Left colon (tissue), 2 donors: ENCODE data around the gene HECA. TPM values are rescaled to one million over a fixed set of nuclear protein-coding genes. Genes with fewer than 3 reads are reported as not detected.
"Not testable (repeated sequence)": the region's sequence is repeated elsewhere in the genome, so short reads cannot be mapped to it uniquely, and the experiment has no call there.

Source experiments
- ATAC-seq: fragments of 200-7000 bp; cut with Tn5 transposase; one replicate; pipeline ENCODE4 v1.9.1; 2020; ENCODE audit warnings: mild to moderate bottlenecking, moderate library complexity
- DNase-seq, 2 donors: peaks; one replicate each; pipeline ENCODE4 v3.0.0-alpha.2; 2020
- intact Hi-C, 2 donors: fragments of 100-400 bp; cut with DNase I in 1 of 2; cut with micrococcal nuclease in 1 of 2; formaldehyde crosslinking; loops; one replicate each; pipeline versions ENCODE4 v1.11.2 to v1.14.0; 2022; cut with DNase I, micrococcal nuclease
- total RNA-seq, 2 donors: library from RNA; stranded (reverse); fragmentation: NEBNext Ultra II Directional; extraction: Animal tissue kit (Norgen Biotek cat#: 25700); gene quantifications; one replicate each; pipeline ENCODE4 v1.2.1, GENCODE V29; 2021
- donor health status: DM: no; HTN: no; CAD: no.
- donor health status: DM: yes; HTN: yes; CAD: no.

Gene HECA
- total RNA-seq, 2 donors from 2014 or later: 30.3 to 42.1 TPM

DNA sequence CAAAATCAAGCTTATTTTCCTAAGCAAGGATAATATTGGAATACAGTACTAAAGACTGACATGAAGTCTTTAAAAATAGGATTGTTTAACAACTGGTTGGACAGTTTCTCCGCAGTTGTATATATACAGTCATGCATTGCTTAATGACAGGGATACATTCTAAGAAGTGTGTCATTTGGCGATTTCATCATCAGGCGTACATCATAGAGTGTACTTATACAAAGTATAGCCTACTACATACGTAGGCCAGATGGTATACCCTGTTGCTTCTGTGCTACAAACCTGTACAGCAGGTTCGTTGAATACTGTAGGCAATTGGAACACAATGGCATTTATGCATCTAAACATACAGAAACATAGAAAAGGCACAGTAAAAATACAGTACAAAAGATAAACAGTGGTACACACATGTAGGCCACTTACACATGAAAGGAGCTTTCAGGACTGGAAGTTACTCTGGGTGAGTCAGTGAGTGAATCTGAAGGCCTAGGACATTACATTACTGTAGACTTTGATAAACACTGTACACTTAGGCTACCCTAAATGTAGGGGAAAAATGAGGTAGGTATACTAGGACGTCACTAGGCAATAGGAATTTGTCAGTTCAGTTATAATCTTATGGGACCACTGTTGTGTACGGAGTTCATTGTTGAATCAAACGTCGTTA is 20.1 kb downstream of the HECA start:
- ATAC-seq (no peak), DNase-seq (no peak)
- intact Hi-C loops: no loop called here

DNA sequence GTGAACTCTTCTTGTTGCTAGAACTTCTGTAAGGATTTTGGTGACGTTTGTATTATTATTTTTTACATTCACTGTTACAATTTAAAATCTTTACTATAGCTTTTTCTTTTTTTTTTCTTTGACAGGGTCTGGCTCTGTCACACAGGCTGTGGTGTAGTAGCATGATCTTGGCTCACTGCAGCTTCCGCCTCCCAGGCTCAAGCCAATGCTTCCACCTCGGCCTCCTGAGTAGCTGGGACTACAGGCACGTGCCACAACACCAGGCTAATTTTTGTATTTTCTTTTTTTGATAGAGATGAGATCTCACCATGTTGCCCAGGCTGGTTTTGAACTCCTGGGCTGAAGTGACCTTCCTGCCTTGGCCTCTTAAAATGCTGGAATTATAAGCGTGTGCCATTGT is 21.2 kb downstream of the HECA start:
- ATAC-seq (no peak), DNase-seq (no peak)
- intact Hi-C loops: no loop called here

DNA sequence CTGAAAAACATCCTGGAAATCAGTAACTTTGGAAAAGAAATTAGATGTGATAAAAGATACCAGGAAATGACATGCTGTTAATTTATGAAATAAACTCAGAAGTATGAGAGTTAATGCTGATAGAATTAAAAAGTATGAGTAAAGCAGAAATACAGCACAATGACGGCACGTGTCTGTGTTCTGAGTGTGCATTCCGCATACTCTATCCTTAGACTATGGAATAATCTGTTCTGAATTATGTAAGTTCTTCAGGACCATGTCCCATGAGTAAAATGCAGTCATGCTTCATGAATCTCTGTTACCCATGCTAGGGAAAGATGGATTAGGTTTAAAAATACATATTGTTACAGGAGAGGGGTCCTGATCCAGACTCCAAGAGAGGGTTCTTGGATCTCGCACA is 21.7 kb downstream of the HECA start:
- DNase-seq: no peak
- ATAC-seq: no peak
- intact Hi-C loops: no loop called here

DNA sequence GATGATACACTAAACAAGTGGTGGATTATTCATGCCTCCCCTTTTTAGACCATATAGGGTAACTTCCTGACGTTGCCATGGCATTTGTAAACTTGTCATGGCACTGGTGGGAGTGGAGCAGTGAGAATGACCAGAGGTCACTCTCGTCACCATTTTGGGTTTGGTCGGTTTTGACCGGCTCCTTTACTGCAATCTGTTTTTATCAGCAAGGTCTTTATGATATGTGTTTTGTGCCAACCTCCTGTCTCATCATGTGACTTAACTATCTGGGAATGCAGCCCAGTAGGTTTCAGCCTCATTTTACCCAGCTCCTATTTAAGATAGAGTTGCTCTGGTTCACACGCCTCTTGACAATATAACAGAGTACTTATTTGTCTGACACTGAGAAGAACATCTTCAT is 22.2 kb downstream of the HECA start:
- ATAC-seq: peak; percentile 83
- peak in 1 of 2 donors; percentile 77 for DNase-seq

DNA sequence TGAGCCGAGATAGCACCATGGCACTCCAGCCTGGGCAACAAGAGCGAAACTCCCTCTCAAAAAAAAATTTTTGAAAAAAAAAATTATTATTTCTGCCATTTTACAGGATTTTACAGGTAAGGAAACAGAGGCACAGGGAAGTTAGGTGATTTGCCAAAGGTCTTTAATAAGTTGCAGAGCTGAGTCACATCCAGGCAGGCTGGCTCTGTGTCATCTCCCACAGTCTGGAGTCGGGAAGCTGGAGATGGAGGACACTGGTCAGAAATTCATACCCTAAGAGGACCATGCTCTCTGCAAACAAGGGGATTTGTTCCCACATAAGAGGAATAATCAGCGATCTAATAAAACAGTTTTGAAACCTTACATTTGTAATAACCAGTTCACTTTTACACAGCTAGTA is 24.1 kb downstream of the HECA start:
- ATAC-seq: no peak
- intact Hi-C loops: no loop called here
- no peak for DNase-seq

More for the DNA sequence above, 22.2 kb downstream of the HECA start:
- intact Hi-C loops: not testable (repeated sequence)

- DNase-seq: no peak
- intact Hi-C loops: no loop called here
- peak; percentile 53 for ATAC-seq
Measured at GRCh38 chr6:139161169-139161568, 26.3 kb downstream of the HECA start.

GRCh38 chr6:139161817-139162284 is 27.0 kb downstream of the HECA start:
- ATAC-seq: no peak
- no peak for DNase-seq

DNA sequence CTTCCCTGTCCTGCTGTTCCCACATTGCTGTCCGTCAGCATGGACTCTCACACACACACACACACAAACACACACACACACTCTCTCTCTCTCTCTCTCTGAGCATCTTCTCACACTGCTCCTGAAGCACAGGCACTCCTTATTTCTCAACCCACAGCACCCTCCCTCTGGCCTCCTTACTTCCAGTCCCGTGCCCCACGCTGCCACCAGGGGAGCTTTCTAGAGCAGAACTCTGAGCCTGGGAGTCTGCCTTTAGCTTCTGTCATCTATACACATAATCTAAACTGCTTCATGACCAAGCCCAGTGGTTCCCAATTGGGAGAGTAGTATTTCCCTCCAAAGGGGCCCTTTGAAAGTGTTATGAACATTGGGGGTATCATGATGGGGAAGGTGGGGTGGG is 29.1 kb downstream of the HECA start:
- no peak for ATAC-seq
- intact Hi-C loops: no loop called here
- no peak for DNase-seq

More at GRCh38 chr6:139161817-139162284, 27.0 kb downstream of the HECA start:
- intact Hi-C loops: no loop called here

GRCh38 chr6:139165324-139165723 is 30.4 kb downstream of the HECA start:
- no peak for DNase-seq
- ATAC-seq: no peak
- intact Hi-C loops: no loop called here

- ATAC-seq (no peak), DNase-seq (no peak)
Measured at GRCh38 chr6:139166238-139166955, 31.5 kb downstream of the HECA start.

GRCh38 chr6:139166956-139167313 is 32.1 kb downstream of the HECA start:
- ATAC-seq (no peak), DNase-seq (no peak)
- intact Hi-C loops: no loop called here

More at GRCh38 chr6:139166238-139166955, 31.5 kb downstream of the HECA start:
- intact Hi-C loops: no loop called here

GRCh38 chr6:139172151-139172550 is 37.3 kb downstream of the HECA start:
- intact Hi-C loops: no loop called here
- no peak for DNase-seq
- no peak for ATAC-seq

DNA sequence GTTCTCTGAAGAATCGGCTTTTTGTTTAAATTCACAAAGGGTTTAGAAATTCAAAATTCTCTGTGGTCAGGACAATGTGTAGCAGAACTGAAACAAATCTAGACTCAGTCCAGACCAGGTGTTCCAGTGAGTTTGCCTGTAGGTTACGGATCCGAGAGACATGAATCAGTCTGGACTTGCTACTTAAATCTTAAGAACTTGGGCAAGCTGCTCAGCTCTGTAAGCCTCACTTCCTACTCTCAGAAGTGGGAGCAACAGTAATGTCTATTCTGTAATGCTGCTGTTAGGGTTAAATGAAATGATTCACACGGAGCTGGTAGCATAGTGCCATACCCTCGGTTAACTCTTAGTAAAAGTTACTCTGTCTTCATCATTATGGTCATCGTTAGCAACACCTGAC is 37.7 kb downstream of the HECA start:
- intact Hi-C loops: no loop called here
- ATAC-seq (no peak), DNase-seq (no peak)

DNA sequence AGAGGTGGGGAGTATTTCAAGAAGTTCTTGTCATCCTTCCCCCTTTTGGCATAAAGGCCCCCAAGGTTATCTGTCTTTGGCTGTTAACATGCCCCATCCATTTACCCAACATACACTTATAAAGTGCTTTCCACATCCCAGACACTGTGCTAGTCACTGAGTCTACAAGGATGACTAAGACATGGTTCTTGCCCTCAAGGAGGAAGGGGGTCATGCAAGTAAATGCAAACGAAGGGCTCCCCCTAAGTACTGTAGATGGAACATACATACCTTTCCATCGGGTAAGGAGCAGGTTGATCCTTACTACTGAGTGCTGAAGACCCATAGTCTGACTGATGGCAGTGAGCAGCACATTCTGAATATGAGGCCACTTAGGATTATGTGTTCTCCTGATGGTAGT is 38.3 kb downstream of the HECA start:
- peak; percentile 28 for ATAC-seq
- intact Hi-C loops: no loop called here
- no peak for DNase-seq

GRCh38 chr6:139173822-139174221 is 38.9 kb downstream of the HECA start:
- DNase-seq: no peak
- ATAC-seq: no peak
- intact Hi-C loops: no loop called here

DNA sequence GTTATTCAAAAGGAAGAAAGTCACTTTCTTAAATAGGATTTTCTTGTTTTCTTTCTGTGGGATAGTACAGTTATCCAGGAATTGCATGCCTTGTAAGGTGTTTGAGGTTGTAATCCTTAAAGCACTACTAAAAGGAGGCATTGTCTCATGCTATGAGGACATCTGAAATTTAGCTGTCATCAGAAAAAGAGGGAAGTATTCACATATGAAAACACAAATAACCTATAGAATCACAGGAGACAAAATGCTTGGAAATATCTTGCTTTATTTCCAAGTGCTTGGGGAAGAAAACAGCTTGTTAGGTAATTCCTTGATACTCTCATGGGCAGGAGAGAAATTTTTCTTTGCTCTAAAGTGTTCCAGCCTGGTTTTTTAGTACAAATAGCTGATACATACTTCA is 40.1 kb downstream of the HECA start:
- DNase-seq: no peak
- intact Hi-C loops: no loop called here
- no peak for ATAC-seq

GRCh38 chr6:139175389-139175948 is 40.6 kb downstream of the HECA start:
- DNase-seq: no peak
- intact Hi-C loops: no loop called here
- peak; percentile 40 for ATAC-seq

DNA sequence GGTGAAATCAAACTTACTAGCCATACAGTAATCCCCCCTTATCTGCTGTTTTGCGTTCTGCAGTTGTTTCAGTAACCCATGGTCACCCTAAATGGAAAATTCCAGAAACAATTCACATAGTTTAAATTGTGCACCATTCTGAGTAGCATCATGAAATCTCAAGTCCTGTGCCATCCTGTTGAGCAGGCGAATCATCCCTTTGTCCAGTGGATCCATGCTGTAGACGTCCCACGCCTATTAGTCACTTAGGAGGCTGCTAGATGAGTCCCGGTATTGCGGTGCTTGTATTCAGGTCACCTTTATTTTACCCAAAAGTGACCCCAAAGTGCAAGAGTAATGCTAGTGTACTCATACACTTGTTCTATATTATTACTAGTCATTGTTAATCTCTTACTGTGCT is 46.4 kb downstream of the HECA start:
- DNase-seq (no peak), ATAC-seq (no peak)
- intact Hi-C loops: no loop called here

DNA sequence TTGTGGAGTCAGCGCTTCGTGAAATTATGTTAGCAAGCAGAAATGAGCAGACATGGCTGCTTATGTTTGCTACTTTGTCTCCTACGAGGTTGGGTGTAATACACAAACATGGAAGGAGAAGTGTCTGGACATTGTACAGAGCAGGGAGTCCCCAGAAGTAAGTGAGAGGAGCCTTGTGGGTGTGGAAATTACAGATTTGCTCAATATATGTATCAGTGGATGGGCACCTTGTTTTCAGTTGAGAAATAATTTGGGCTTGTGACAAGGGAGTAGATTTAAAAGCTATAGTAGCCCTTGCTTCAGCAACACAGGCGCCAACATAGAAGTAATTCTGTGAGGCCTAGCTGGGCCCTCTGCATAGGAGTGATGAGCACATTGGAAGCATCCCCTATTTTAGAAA is 49.2 kb downstream of the HECA start:
- DNase-seq (no peak), ATAC-seq (no peak)
- intact Hi-C loops: no loop called here

- ATAC-seq: no peak
- intact Hi-C loops: no loop called here
Measured at GRCh38 chr6:139184459-139184858, 49.6 kb downstream of the HECA start.

More at GRCh38 chr6:139184459-139184858, 49.6 kb downstream of the HECA start:
- DNase-seq: no peak
